HG02798 (cell line): ENCODE measurements around the gene SPTSSB.
A peak's percentile ranks its signal among the peaks of the same experiment; 100 is the strongest.

Experiments used
- ATAC-seq: cut with Tn5 transposase; IDR thresholded peaks from one replicate; pipeline ENCODE4 v1.9.1; 2021; ENCODE audit warnings: mild to moderate bottlenecking; ENCODE audit not compliant: unreplicated experiment, poor library complexity

The SPTSSB gene, protein sequence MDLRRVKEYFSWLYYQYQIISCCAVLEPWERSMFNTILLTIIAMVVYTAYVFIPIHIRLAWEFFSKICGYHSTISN

DNA sequence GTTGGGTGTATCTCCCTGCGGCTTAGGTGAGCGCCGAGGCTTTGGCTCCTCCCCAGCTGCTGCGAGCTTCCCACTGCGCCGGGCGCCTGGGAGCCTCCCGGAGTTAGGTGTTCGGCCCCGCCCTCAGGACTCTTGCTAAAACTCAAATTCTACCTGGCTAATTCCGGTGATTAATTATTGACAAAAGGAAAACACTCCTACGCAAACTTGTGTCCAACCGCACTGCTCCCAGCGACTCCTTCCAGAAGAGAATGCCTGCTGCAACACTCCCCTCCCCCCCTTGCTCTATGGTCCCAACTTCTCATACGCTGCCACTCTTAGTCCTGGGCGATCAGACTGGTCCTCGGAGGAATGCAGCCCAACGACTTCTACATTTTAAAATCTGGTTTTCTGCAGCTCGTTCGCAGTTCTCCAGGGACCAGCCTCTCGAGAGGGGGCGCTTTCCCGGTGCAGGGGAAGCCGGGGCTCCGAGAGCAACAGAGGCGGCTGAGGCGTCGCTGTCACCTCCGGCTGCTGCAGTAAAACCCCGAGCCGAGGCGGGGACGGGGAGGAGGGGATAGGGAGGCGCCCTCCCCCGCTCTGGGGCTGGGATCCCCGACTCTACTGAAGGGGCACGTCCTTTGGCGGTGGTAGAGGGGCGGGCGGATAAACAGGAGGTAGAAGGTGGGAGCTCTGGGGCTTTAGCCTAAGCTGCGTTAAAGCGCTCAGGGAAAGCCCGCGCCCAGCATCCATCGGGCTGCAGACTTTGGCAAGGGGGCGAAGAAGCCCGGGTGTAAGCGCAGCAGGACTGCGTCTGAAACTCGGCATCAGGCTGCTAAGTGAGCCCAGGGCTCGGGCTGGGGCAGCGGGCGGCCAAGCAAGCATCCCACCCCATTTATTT, at the start of gene SPTSSB:
Gene SPTSSB (minus strand): TSS at position 77 of the 880 bp plus-strand sequence. CDS start 25,194 bp downstream, outside the sequence.
- peak; percentile 55 for ATAC-seq

DNA sequence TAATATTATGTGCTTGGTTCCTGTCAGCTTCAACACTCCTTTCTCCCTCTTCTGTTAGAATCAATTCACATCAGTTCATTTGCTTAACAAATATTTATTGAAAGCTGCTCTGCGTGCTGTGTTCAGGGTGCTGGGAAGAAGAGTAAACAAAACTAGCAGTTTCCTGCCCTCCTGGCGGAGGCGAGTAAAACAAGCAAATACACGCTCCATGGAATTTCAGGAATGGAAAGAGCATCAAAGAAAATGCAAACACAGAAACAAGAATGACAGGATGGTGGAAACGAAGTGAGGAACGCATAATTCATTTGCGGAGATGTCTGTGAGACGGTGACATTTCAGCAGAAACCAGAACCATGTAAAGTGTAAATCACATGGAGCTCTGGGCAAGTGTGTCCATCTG, 49.4 kb upstream of the SPTSSB start:
- no peak for ATAC-seq

DNA sequence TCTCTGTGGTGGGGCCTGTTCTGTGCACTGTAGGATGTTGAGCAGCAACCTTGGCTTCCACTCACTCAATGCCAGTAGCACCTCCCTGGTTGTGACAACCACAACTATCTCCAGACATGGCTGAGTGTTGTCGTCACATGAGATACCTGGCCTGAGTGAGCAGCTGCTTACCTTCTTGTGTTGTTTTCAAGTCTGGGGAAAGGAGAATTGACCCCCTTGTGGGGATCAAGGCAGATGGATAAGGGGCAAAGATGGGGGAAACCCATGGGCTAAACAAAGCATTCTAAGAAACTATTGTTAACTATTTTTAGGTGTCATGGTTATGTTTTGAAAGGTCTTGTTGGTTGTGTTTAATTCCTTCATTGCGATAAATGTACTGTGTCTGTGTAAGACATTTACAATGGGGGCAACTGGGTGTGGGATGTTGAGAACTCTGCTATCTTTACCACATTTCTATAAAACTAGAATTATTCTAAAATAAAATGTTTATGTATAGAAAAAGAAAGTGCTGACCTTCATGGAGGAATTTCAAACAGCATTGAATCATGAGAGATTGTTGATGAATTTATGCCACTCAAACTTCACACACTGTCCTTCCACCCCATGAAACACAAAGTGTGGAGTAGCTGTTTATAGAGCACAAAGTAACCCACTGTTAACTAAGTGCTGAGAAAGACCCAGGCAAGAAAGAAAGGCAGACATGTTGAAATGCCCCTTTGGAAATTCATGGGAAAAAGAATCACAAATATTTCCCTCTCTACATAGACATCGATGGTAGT, 48.4 kb upstream of the SPTSSB start:
- no peak for ATAC-seq

DNA sequence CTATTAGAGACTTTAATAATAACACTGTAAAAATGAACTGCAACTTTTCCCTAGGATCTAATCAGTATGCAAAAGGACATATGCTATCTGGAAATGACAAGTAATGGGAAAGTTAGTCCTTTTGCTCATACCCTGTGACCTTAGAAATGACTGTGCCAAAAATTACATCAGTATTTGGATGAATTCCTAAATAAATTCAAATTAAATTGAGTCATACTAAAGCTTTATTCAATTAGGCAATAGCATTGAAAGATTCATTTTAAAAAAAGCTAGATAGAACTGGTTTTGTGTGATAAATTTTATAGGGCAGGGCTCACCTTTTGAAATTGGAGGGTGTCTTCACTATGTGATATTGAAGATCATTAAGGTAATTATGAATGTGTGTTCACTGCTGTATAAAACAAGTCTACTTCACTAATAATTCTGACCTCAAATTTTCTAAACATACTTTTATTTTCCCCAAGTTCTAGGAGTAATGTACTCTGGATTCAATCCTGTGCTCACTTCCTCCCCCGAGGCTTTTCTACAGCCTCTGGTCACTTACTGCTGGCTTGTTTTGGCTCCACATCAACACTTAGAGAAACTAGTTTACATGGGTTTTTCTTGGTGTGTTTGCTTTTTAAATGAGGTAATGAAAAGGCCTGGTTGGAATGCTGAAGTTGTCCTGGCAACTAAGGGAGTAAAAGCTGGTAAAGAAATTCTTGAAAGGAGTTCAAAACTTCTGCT, 44.4 kb upstream of the SPTSSB start:
- no peak for ATAC-seq

DNA sequence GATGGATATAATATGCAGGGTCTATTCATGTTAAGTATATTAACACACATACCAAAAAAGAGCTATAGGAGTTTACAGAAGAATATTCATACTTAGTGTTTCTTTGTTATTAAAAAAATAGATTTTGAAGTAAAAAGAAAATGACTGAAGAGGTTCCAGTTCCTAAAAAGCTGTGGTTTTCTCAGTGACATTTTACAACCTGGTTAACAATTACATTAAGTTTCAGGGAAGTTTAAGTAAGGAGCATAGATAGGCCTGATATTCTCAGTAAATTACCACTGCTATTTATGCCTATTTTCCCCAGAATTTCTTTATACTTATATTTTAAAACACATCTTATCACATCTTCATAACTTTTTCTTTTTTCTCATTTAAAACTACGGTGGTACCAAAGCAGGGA, 43.6 kb upstream of the SPTSSB start:
- no peak for ATAC-seq

DNA sequence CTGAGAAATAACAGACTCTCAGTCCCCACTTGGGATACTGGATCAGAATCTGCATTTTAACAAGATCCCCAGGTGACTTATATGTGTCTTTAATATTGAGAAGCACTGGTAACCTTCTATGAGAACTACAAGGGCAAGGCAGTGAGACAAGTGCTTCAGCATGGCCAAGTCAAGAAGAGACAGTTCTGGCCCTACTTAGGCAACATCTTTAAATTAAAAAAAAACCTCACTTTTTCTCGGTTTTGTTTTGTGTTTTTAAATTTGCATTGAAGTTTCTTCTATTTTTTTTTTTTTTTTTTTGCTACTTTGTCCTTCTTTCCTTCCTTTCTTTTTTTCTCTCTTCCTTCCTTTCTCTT, 42.5 kb upstream of the SPTSSB start:
- ATAC-seq: peak; percentile 63

DNA sequence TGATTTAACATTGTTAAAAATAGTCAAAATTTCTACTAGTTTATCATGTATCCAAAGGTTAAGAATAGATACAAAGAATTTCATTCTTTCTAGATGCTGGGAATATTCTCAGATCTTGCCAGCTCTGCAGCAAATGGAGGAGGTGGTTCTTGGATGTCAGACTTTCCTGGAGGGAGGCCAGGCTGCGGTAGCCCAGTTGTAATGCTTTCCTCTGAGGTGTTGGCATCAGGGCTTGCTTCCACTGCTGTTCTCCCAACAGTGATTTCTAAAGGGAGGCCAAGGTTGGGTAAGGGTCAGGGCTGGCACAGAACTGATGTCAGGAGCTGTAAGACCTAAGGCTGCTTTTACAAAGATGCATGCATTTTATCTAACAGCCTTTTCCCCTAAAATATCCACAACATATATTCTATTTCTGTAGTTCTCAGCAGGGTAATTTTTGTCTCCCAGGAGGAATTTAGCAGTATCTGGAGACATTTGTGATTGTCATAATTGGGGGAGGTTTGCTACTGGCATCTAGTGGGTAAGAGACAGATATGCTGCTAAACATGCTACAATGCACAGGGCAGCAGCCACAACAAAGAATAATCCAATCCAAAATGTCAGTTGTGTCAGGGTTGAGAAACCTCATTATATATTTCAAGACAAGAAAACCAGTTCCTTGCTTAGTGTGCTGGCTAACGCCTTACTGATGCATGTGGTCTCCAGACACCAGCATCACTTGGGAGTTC, 42.0 kb upstream of the SPTSSB start:
- ATAC-seq: peak; percentile 25

DNA sequence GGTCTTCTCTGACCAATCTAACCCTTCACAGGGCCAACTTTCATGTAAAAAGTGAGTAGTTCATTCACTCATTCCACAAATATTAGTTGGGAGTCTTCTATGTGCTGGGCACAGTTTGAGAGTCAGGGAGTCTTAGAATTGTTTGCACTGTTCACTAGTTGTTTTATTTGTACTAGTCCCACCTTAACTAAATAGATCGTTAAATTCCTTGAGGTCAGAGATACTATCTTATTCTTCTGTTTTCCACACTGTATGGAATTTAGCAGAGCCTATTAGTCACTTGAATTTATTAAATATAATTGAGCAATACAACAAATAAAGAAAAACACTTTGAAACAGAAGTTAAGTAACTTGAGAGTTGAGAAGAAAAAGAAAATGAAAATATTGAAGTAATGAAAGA, 40.8 kb upstream of the SPTSSB start:
- no peak for ATAC-seq

DNA sequence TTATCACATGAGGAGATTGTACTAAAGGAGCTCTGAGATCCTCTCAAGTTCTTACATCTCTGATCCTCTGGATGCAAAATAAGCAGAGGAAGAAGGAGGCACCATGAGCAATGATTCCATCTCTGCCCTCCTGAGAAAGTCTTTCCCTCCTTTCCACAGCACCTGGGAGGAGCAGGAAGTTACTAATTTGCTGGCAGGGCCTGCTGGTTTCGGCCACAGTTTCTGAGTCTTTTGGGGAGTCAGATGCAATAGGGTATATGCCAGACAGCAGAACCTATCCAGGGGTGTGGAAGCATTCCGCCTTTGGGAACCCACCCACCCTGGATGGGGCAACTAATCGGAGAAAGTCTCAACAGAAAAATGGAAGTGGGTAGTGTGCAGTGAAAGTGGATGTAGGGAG, 38.5 kb upstream of the SPTSSB start:
- no peak for ATAC-seq

DNA sequence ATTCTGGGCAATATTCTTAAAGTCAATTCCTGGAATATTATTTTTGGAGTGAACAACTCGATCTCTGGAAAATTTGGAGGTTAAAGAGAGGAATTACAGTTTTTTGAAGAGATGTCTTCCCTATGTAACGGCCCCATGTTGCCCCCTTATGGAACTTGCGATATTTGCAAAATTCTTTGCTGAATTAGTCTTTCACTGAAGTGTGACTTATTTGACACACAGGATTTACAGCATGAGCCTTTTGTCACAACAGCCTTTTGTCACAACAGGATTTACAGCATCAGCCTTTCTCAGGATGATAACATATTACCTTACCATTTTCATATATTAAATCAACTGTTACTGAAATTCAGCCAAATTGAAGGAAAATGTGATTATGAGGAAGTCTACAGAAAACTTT, 37.8 kb upstream of the SPTSSB start:
- no peak for ATAC-seq

DNA sequence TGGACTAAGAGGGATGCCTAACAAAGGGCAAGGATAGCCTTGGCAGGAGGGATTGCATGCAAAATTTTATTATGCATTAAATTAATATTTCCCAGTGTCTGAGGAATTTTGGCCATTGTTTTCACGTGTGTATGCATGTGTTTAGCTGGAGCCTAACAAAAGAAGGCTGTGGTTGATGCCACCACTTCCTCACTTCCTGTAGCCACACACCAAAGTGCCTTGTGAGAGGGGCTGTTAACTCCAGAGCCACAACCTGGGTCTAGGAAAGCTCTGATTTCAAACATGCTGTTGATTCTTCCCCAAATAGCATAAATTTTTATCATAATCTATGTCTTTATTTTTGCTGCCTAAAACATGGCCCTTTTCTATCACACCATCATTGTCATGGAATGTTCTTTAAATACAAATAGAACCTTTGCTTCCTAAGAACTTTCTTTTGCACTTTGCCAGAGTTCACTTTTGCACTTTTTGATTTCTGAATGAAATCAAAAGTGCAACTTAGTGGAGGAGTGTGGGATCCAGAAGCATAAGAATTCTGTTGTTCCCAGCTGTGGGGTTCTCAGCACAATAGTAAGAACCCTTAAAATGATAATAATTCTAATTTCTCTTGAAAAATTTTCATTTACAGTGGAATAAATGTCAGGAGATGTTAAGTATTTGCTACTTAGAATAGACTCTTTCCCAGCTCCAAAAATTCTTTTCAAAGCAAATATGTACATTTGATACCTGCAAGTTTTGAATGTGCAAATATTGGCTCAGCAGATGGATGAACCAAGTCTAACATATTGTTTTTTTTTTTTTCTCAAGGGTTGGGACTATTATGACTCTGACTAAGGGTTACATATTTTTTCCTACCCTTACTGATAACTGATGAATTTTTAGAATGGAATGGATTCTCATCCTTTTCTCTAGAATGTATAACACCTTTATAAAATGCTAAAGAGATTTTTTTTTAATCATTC, 35.6 kb upstream of the SPTSSB start:
- no peak for ATAC-seq

DNA sequence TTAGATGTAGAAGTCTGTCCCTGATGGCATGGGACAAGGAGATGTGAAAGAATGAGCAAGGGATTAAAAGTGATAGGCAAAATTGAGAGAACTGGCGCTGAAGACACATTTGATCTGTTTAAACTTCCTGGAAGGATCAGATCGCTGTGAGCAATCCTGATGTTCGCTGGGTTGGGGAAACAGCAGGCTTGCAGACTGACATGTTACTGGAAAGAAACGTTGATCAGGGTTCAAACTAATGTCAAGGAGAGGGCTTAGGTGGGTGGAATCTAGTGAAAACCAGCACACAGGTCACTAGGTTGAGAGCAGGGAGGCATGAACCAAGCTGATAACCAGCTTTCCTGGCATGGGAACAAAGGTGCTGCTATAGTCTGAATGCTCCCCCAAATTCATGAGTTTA, 34.5 kb upstream of the SPTSSB start:
- ATAC-seq: no peak

DNA sequence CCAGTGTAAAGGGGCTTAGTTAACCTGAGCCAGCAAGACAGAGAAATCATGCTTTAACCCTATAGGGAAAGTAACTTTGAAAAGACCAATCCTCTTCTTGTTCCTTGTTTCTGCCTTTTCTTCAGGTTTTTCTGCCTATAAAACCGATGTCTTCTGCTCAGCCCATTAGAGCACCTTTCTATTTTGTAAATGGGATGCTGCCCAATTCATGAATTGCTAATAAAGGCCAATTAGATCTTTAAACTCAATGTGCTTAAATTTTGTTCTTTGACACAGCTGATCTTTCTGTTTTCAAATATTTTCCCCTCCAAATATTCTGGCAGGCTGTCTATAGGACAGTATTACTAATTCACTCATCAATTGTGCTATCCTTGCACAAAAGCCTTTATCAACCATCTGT, 33.8 kb upstream of the SPTSSB start:
- no peak for ATAC-seq

DNA sequence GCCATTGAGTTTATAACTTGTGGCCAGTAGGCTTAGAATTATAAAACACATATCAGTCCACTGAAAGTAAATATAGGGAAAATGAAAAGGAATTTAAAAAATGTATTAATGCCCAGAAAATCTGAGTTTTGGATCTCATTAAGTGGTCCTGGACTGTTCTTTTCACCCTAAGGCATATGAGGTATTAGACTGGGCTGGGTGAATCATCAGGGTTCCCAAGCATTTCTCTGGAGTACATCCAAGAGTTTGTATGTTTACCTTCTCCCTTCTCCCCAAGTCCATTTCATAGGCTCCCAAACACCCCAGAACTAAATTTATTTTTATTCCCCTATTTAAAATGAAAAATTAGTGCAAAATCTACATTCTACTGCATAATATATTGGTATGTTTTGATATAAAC, 31.9 kb upstream of the SPTSSB start:
- no peak for ATAC-seq

DNA sequence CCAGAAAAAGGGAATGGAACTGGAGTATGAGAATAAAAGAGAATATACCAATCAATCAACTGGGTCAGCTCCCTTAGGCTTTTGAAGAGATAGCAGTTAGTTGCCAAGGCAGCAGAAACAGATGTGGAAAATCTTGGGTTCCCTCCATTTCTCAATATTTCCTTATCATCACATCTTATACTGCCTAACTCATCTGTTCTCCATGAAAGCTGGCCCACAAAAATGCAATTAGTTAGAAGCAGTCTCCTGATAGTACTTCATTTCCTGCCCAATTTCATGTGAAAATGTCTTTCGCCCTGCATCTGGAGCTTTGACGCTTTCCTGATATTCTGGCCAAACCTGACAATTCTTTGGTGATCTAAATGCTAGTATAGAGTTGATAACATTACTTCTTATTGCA, 30.1 kb upstream of the SPTSSB start:
- no peak for ATAC-seq

DNA sequence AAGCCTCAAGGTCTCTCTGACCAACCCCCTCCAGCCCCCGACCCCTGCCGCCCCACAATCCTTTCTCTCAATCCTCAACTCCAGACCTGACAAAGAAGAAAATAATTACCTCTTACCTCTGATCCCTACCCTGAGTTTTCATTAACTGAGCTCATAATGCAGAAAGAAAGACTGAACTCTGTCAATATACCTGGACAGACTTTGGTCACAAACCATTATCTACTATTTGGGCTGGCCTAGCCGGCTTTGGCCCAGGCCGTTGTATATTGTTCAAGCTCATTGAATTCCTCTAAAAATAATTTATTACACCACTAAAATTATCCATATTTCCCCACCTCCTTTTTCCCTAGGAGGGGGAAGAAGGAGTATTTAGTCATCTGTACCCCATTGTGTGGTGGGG, 29.3 kb upstream of the SPTSSB start:
- ATAC-seq: no peak

DNA sequence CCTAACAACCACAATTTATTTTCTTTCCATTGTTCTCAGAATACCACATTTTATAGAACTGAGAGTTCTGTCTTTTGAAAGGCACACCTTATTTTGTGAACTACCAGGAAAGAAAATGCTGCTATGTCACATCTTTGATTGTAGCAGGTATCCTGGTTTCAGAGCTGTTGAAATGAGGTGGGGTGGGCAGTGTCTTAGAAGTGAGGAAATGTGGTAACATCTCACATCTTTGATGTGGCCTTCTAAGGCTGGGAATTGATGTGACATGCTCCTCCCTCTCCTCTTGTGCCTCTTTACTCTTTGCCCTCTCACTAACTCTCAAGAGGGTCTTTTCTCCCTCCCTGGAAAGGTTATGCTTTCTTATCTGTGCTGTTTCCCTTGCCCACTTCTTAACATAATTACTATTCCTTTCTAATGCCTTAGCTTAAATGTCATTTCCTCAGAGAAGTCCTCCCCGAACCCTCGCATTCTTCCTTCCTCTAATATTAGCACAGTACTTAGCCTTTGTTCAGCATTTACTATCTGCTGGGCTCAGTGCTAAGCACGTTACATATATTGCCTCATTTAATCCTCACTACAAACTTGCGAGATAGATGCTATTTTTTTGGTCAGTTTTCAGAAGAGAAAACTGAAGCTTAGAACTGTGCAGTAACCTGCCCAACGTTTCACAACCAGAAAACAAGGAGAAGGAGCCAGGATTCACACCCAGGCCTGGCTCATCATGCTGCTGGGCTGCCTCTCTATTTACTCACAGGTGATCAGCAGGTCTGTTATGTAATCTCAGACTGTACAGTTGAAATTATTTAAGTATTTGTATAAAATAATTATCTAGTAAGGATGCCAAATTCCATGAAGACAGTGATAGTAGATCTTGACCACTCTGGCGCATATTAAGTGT, 24.0 kb upstream of the SPTSSB start:
- ATAC-seq: no peak

DNA sequence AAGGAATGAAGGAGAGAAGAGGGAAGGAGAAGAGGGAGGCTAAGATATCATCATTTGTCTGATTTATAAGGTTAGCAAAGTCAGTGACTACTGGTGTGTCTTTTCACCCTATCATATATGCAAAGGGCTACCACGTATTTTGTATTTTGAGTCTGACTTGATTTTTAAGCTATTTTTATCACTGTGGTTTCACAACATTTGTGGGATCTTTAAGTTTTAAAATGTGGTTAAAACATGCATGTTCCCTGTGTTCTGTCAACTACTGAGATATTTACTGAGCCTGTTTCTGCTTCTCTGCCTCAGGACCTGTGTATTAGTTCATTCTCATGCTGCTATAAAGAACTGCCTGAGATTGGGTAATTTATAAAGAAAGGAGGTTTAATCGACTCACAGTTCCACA, 22.5 kb upstream of the SPTSSB start:
- peak; percentile 49 for ATAC-seq
